HCT116 (cell line): ENCODE data around the gene CFAP74. TPM values are rescaled to one million over a fixed set of nuclear protein-coding genes. Genes with fewer than 3 reads are reported as not detected.

Experiments used
- ATAC-seq: fragments of 200-7000 bp; cut with Tn5 transposase; 2 replicates; pipeline ENCODE4 v1.9.1; 2020; ENCODE audit warnings: mild to moderate bottlenecking, moderate library complexity
- BruUV-seq: library from RNA; stranded (reverse); fragments of 400-500 nt; replicated peaks from 2 replicates; lab custom pipeline; 2021; lab: Mats Ljungman, UMichigan
- CTCF ChIA-PET: fragments of 300-600 bp; sonication (Branson Sonifier 250); formaldehyde crosslinking; loops from one replicate; lab custom pipeline; 2021; ENCODE audit warnings: antibody characterized with exemption; lab: Charles Lee
- POLR2A ChIA-PET: fragments of 300-600, 350-600 bp; sonication (Branson Sonifier 250); formaldehyde crosslinking; loops from one replicate; lab custom pipeline; 2021; ENCODE audit warnings: antibody characterized with exemption; lab: Charles Lee
- RAD21 ChIA-PET, 2 experiments: fragments of 300-600 bp; sonication (Branson Sonifier 250); formaldehyde crosslinking; loops; one replicate each; lab custom pipeline; 2023; ENCODE audit warnings: low total read pairs in 2 of 2; ENCODE audit not compliant: uncharacterized antibody in 2 of 2, unreplicated experiment in 2 of 2, low non-redundant PET in 1 of 2; lab: Charles Lee
- DNase-seq: peaks from one replicate; pipeline ENCODE4 v3.0.0-alpha.2; 2010; ENCODE audit warnings: low read depth, low spot score
- H2AFZ ChIP-seq: fragments of 200-600 bp; shearing (Covaris generic), sonication (generic); 2 replicates; pipeline ENCODE4 v1.6.1; 2017; ENCODE audit warnings: low read depth, mixed run types, mixed read lengths, antibody characterized with exemption, low read length; ENCODE audit not compliant: poor library complexity, severe bottlenecking
- H3K27ac ChIP-seq: 2 replicates; pipeline ENCODE4 v1.5.1; 2012; ENCODE audit warnings: low read depth, low read length
- H3K27me3 ChIP-seq: fragments of 200-600 bp; sonication (generic); 2 replicates; pipeline ENCODE4 v1.6.1; 2016; ENCODE audit warnings: mixed run types, low read length, mixed read lengths; ENCODE audit not compliant: insufficient read depth
- H3K36me3 ChIP-seq, 2 experiments: fragments of 200-500 bp in 1 of 2; fragments of 200-600 bp in 1 of 2; sonication (Bioruptor generic) in 1 of 2; sonication (generic) in 1 of 2; 2 replicates each; pipeline versions ENCODE4 v1.5.1 to v1.6.1; 2014 to 2016; ENCODE audit warnings: low read length in 2 of 2, inconsistent platforms in 1 of 2, mixed read lengths in 1 of 2, mixed run types in 1 of 2; ENCODE audit not compliant: insufficient read depth in 2 of 2, control insufficient read depth in 1 of 2
- H3K4me1 ChIP-seq, 2 experiments: fragments of 200-600 bp in 1 of 2; sonication (generic) in 1 of 2; 2 replicates each; pipeline versions ENCODE4 v1.5.1 to v1.6.1; 2012 to 2017; ENCODE audit warnings: low read length in 2 of 2, inconsistent platforms in 1 of 2, mild to moderate bottlenecking in 1 of 2, mixed read lengths in 1 of 2, mixed run types in 1 of 2, moderate library complexity in 1 of 2; ENCODE audit not compliant: insufficient read depth in 2 of 2, control insufficient read depth in 1 of 2
- H3K4me2 ChIP-seq: fragments of 200-600 bp; sonication (generic); 2 replicates; pipeline ENCODE4 v1.6.1; 2017; ENCODE audit warnings: mixed run types, low read length, mixed read lengths
- H3K4me3 ChIP-seq, 2 experiments: fragments of 200-600 bp in 1 of 2; sonication (generic) in 1 of 2; replicated peaks in 1 of 2; 2 replicates each; pipeline ENCODE4 v1.5.1; 2011 to 2016; ENCODE audit warnings: low read length in 2 of 2, control low read depth in 1 of 2, low read depth in 1 of 2, mild to moderate bottlenecking in 1 of 2, mixed read lengths in 1 of 2, mixed run types in 1 of 2
- H3K79me2 ChIP-seq: fragments of 200-600 bp; sonication (generic); 2 replicates; pipeline ENCODE4 v1.6.1; 2017; ENCODE audit warnings: mild to moderate bottlenecking, mixed run types, low read length, moderate library complexity, mixed read lengths; ENCODE audit not compliant: insufficient read depth
- H3K9ac ChIP-seq: fragments of 200-600 bp; sonication (generic); 2 replicates; pipeline ENCODE4 v1.6.1; 2016; ENCODE audit warnings: low read length, mixed read lengths
- H3K9me2 ChIP-seq: fragments of 200-600 bp; sonication (generic), shearing (Covaris generic); 2 replicates; pipeline ENCODE4 v1.6.1; 2017; ENCODE audit warnings: mixed run types, mild to moderate bottlenecking, moderate library complexity; ENCODE audit not compliant: insufficient read depth
- H3K9me3 ChIP-seq, 2 experiments: fragments of 200-500 bp in 1 of 2; fragments of 200-600 bp in 1 of 2; sonication (Bioruptor generic) in 1 of 2; sonication (generic) in 1 of 2; 2 replicates each; pipeline ENCODE4 v1.6.1; 2014 to 2017; ENCODE audit warnings: low read length in 2 of 2, mixed read lengths in 2 of 2, inconsistent platforms in 1 of 2, low read depth in 1 of 2, mild to moderate bottlenecking in 1 of 2, mixed run types in 1 of 2, moderate library complexity in 1 of 2; ENCODE audit not compliant: control insufficient read depth in 1 of 2, insufficient read depth in 1 of 2
- H4K20me1 ChIP-seq: fragments of 200-600 bp; sonication (generic), shearing (Covaris generic); 2 replicates; pipeline ENCODE4 v1.6.1; 2017; ENCODE audit warnings: mixed run types, mild to moderate bottlenecking, moderate library complexity; ENCODE audit not compliant: insufficient read depth
- CEBPB ChIP-seq: IDR thresholded peaks from 2 replicates; pipeline ENCODE4 v1.6.1; 2012; ENCODE audit warnings: low read depth
- EGR1 ChIP-seq: IDR thresholded peaks from 2 replicates; pipeline ENCODE4 v1.6.1; 2012; ENCODE audit warnings: low read depth
- ELF1 ChIP-seq: IDR thresholded peaks from 2 replicates; pipeline ENCODE4 v1.6.1; 2012; ENCODE audit warnings: low read depth, borderline replicate concordance
- EZH2phosphoT487 ChIP-seq: fragments of 200-600 bp; IDR thresholded peaks from 2 replicates; pipeline ENCODE4 v1.6.1; 2018; ENCODE audit warnings: antibody characterized with exemption, borderline replicate concordance
- POLR2A ChIP-seq: IDR thresholded peaks from 2 replicates; pipeline ENCODE4 v1.7.0; 2011; ENCODE audit warnings: borderline replicate concordance; ENCODE audit not compliant: insufficient read depth, insufficient read length; ENCODE audit errors: extremely low read depth
- POLR2AphosphoS5 ChIP-seq: IDR thresholded peaks from 2 replicates; pipeline ENCODE4 v1.6.1; 2011; ENCODE audit warnings: mild to moderate bottlenecking, low read depth, low read length, moderate library complexity
- SP1 ChIP-seq: IDR thresholded peaks from 2 replicates; pipeline ENCODE4 v1.6.1; 2012; ENCODE audit warnings: low read depth
- TCF7L2 ChIP-seq: IDR thresholded peaks from 2 replicates; pipeline ENCODE4 v1.7.0; 2011; ENCODE audit warnings: borderline replicate concordance, inconsistent platforms; ENCODE audit not compliant: insufficient read depth, insufficient read length; ENCODE audit errors: extremely low read depth
- ZNF274 ChIP-seq: fragments of 200-500 bp; sonication (Bioruptor generic); IDR thresholded peaks from 2 replicates; pipeline ENCODE4 v1.6.1; 2014; ENCODE audit warnings: mild to moderate bottlenecking, low read depth, low read length, inconsistent platforms
- intact Hi-C: fragments of 100-400 bp; cut with micrococcal nuclease; formaldehyde crosslinking; loops from 2 replicates; pipeline ENCODE4 v1.10.0; 2022
- total RNA-seq: library from RNA; stranded (reverse); gene quantifications from one replicate; pipeline ENCODE4 v1.2.1, GENCODE V29; 2021; ENCODE audit not compliant: unreplicated experiment
- TF ChIP-seq, protein P1 (sequence below): IDR thresholded peaks from 2 replicates; pipeline ENCODE4 v1.6.1; 2012
- TF ChIP-seq, protein P2 (sequence below): IDR thresholded peaks from 2 replicates; pipeline ENCODE4 v1.6.1; 2011; ENCODE audit warnings: mild to moderate bottlenecking, low read length, moderate library complexity; ENCODE audit not compliant: insufficient replicate concordance; ENCODE audit errors: extremely low read depth
- TF ChIP-seq, protein P3 (sequence below): IDR thresholded peaks from 2 replicates; pipeline ENCODE4 v1.6.1; 2012

The CFAP74 gene
- total RNA-seq, 1 experiment from 2014 or later, result 4.9 TPM

DNA sequence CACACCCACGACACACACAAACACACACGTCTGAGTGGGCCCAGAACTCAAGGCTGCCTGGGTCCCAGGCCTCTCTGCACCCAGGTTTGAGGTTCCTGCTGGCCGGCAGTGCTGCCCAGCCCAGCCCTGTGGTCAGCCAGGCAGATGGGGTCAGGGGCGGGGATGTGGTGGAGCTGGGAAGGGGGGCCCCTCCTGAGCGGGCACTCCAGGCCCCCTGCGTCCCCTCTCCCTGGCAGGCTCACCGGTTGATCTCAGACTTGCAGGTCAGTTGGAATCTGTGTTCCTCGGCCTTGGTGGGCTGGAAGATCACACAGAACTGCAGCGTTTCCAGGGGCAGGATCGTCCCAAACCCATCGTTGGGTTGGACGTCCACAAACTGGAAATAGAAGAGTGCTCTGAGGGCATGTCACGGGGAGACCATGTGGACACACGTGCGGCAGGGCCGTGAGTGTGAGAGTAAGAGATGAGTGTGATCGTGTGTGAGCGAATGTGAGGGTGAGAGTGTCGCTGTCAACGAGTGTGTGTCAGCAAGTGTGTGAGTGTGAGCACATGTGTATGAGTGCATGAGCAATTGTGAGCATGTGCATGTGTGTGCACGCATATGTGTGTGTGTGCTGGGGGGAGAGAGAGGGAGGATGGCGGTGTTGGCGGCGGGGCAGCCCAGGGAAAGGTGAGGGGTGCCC, 64.8 kb downstream of the CFAP74 start:
- no TSS peak for BruUV-seq
- intact Hi-C loops, result no loop called here
- POLR2A ChIA-PET, result no interaction called here

DNA sequence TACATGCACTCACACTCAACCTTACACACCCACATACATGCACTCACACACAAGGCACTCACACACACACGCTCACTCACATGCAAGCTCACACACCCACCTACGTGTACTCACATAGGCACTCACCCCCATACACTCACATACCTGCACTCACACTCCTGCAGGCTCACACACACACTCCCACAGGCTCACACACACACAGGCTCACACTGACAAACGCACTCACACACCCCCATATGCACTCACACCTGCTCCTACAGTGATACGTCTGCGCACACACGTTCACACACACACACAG, 65.4 kb downstream of the CFAP74 start:
- no peaks in the 10 kb centered on the region for H4K20me1 ChIP-seq
- no peaks in the 10 kb centered on the region for H3K4me1 ChIP-seq
- H3K9me2 ChIP-seq, result no peaks in the 10 kb centered on the region
- no peak overlapping the region for H3K4me2 ChIP-seq
- no peak for ATAC-seq
- TF ChIP-seq EGR1 (no peak), ELF1 (no peak), POLR2A (no peak), SP1 (no peak), EZH2phosphoT487 (no peak), ZNF274 (no peak), CEBPB (no peak)
- TF ChIP-seq, protein P1, sequence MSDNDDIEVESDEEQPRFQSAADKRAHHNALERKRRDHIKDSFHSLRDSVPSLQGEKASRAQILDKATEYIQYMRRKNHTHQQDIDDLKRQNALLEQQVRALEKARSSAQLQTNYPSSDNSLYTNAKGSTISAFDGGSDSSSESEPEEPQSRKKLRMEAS, result no peak
- TF ChIP-seq, protein P2, sequence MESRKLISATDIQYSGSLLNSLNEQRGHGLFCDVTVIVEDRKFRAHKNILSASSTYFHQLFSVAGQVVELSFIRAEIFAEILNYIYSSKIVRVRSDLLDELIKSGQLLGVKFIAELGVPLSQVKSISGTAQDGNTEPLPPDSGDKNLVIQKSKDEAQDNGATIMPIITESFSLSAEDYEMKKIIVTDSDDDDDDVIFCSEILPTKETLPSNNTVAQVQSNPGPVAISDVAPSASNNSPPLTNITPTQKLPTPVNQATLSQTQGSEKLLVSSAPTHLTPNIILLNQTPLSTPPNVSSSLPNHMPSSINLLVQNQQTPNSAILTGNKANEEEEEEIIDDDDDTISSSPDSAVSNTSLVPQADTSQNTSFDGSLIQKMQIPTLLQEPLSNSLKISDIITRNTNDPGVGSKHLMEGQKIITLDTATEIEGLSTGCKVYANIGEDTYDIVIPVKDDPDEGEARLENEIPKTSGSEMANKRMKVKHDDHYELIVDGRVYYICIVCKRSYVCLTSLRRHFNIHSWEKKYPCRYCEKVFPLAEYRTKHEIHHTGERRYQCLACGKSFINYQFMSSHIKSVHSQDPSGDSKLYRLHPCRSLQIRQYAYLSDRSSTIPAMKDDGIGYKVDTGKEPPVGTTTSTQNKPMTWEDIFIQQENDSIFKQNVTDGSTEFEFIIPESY, result no peak
- TF ChIP-seq, all 23 proteins: peak for 0
- DNase-seq, result no peak
- Histone ChIP-seq H3K9me3 (peaks cover 0 to 9% of the 10 kb centered on the region in 2 experiments; a peak in 1 of 4 replicates), H3K27ac (no peak overlapping the region), H3K27me3 (no peaks in the 10 kb centered on the region), H3K4me3 (no peak overlapping the region), H2AFZ (no peak overlapping the region), H3K9ac (no peak overlapping the region), H3K79me2 (no peaks in the 10 kb centered on the region), H3K36me3 (no peaks in the 10 kb centered on the region)
- ChIA-PET RAD21 (no interaction called here), CTCF (no interaction called here), POLR2A (no interaction called here)
- no TSS peak for BruUV-seq
- intact Hi-C loops, result no loop called here

More for the DNA sequence above, 64.8 kb downstream of the CFAP74 start:
- no peak overlapping the region for H3K4me2 ChIP-seq
- no peak overlapping the region for H3K4me3 ChIP-seq
- no peaks in the 10 kb centered on the region for H3K79me2 ChIP-seq
- TF ChIP-seq TCF7L2, result no peak
- TF ChIP-seq, protein P3, sequence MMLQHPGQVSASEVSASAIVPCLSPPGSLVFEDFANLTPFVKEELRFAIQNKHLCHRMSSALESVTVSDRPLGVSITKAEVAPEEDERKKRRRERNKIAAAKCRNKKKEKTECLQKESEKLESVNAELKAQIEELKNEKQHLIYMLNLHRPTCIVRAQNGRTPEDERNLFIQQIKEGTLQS, result no peak
- TF ChIP-seq EZH2phosphoT487, result no peak
- TF ChIP-seq, protein P2, result no peak
- no peak for TF ChIP-seq POLR2AphosphoS5
- H3K27me3 ChIP-seq, result no peaks in the 10 kb centered on the region
- no peak overlapping the region for H3K27ac ChIP-seq
- no peak overlapping the region for H2AFZ ChIP-seq
- no peaks in the 10 kb centered on the region for H3K36me3 ChIP-seq
- peaks cover 0 to 9% of the 10 kb centered on the region in 2 experiments; a peak in 1 of 4 replicates for H3K9me3 ChIP-seq
- no peak for ATAC-seq
- no peak for DNase-seq
- no peak overlapping the region for H3K9ac ChIP-seq
- no peaks in the 10 kb centered on the region for H3K9me2 ChIP-seq
- peaks cover 0 to 3% of the 10 kb centered on the region in 2 experiments; a peak in 1 of 4 replicates for H3K4me1 ChIP-seq
- ChIA-PET CTCF (no interaction called here), RAD21 (no interaction called here)
- H4K20me1 ChIP-seq, result no peaks in the 10 kb centered on the region
